RWPE1 (cell line): Measurements from ENCODE around the gene ABCC4.

Source experiments
- CTCF ChIA-PET: fragments of 350-600 bp; sonication (Branson Sonifier 250); formaldehyde crosslinking; extraction: SDS; loops from one replicate; lab custom pipeline; 2021; lab: Yijun Ruan, JAX
- POLR2A ChIA-PET: fragments of 400-600 bp; formaldehyde crosslinking; extraction: SDS; loops from one replicate; lab custom pipeline; 2020; ENCODE audit warnings: antibody characterized with exemption; ENCODE audit not compliant: low non-redundant PET; lab: Yijun Ruan, JAX
- DNase-seq: peaks from one replicate; pipeline ENCODE4 v3.0.0; 2012; ENCODE audit warnings: low spot score
- H3K27ac ChIP-seq: fragments of 450-650 bp; 2 replicates; pipeline ENCODE4 v1.5.1; 2017
- CTCF ChIP-seq: fragments of 450-650 bp; conservative IDR thresholded peaks from 2 replicates; pipeline ENCODE4 v1.5.1; 2017; ENCODE audit warnings: low read depth, mild to moderate bottlenecking

ABCC4 gene

GRCh38 chr13:95060014-95060519, 241.2 kb downstream of the ABCC4 start:
- ChIA-PET CTCF (no interaction called here), POLR2A (no interaction called here)
- H3K27ac ChIP-seq = no peak overlapping the region
- DNase-seq = no peak
- no peak for TF ChIP-seq CTCF

DNA sequence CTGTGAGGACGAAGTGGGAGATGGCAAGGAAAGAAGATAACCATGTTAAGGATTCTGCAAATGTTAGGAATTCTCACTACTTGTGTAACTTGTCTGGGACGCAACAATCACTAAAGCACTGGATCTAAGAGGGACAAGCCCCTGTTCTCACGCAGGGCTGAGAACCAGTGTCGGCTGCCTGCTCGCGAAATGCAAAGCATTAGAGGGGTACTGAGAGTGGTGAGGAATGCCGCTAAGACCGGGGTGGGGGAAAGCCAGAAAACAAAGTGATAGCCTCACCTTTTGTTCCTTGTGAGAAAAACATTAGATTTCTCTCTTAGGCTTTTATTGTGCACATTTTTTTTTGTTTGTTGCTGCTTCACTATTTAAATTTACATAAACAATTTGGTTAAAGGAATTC, 241.9 kb downstream of the ABCC4 start:
- DNase-seq = no peak
- ChIA-PET POLR2A (no interaction called here), CTCF (no interaction called here)
- TF ChIP-seq CTCF = no peak
- no peak overlapping the region for H3K27ac ChIP-seq

- DNase-seq = no peak
- ChIA-PET POLR2A (no interaction called here), CTCF (interaction anchor here (0.7 kb wide), 1 partner anchor 92 kb away, joined by 7 read pairs; no protein-coding TSS in a partner anchor)
- no peak for TF ChIP-seq CTCF
- H3K27ac ChIP-seq = no peak overlapping the region
Observed at GRCh38 chr13:95058680-95059079, 242.6 kb downstream of the ABCC4 start.

DNA sequence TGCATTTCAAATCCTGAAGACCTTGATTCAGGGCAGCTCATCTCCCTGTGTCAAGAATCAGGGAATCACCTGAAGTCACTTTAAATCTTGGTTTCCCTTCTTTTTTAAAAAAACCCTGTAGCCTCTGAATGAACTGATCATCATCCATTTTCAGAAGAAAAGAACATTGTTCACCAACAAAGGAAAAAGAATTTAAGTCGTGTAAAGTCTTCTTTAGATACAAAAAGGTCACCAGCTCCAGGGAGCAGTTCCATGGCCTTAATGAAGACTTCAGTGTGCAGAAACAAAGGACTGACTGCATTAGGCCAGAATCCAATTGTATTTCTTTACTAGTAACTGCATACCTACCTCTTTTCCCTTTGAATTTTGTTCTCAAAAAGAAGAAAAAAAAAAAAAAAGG, 245.0 kb downstream of the ABCC4 start:
- CTCF ChIA-PET = interaction anchor here (0.6 kb wide), 1 partner anchor 1931 kb away, joined by 3 read pairs; no protein-coding TSS in a partner anchor
- POLR2A ChIA-PET = no interaction called here
- H3K27ac ChIP-seq = no peak overlapping the region
- no peak for DNase-seq
- no peak for TF ChIP-seq CTCF

- DNase-seq = no peak
- TF ChIP-seq CTCF = no peak
- CTCF ChIA-PET = no interaction called here
- POLR2A ChIA-PET = no interaction called here
- H3K27ac ChIP-seq = no peak overlapping the region
Observed at GRCh38 chr13:95050800-95051615, 250.2 kb downstream of the ABCC4 start.

- DNase-seq = no peak
- POLR2A ChIA-PET = no interaction called here
- no peak overlapping the region for H3K27ac ChIP-seq
- CTCF ChIA-PET = no interaction called here
- no peak for TF ChIP-seq CTCF
Observed at GRCh38 chr13:95049772-95050171, 251.5 kb downstream of the ABCC4 start.
